ENCODE data around the gene FBLN2.

The FBLN2 gene

GRCh38 chr3:13584901-13585300 lies 36.0 kb downstream of the FBLN2 start:
- no peak overlapping the region for H3K27ac ChIP-seq
- TF ChIP-seq CTCF (IDR thresholded peaks at IDR 0.05) (no peak), ZFX (IDR thresholded peaks at IDR 0.05; ENCODE audit: borderline replicate concordance) (no peak)

- no peak for TF ChIP-seq ZFX (IDR thresholded peaks at IDR 0.05; ENCODE audit: borderline replicate concordance)
- TF ChIP-seq CTCF (IDR thresholded peaks at IDR 0.05): no peak
- H3K27ac ChIP-seq: no peak overlapping the region
These were observed 38.5 kb downstream of the FBLN2 start for GRCh38 chr3:13587442-13587841.

- H3K27ac ChIP-seq: no peak overlapping the region
- TF ChIP-seq CTCF (IDR thresholded peaks at IDR 0.05): no peak
- TF ChIP-seq ZFX (IDR thresholded peaks at IDR 0.05; ENCODE audit: borderline replicate concordance): no peak
These were observed 39.3 kb downstream of the FBLN2 start for GRCh38 chr3:13588221-13588701.

- no peak overlapping the region for H3K27ac ChIP-seq
- TF ChIP-seq CTCF (IDR thresholded peaks at IDR 0.05): no peak
These were observed 40.1 kb downstream of the FBLN2 start for GRCh38 chr3:13588993-13589392.

- no peak overlapping the region for H3K27ac ChIP-seq
These were observed 42.1 kb downstream of the FBLN2 start for GRCh38 chr3:13590841-13591520.

GRCh38 chr3:13593615-13594014 lies 44.7 kb downstream of the FBLN2 start:
- no peak for TF ChIP-seq ZFX (IDR thresholded peaks at IDR 0.05; ENCODE audit: borderline replicate concordance)
- no peak for TF ChIP-seq CTCF (IDR thresholded peaks at IDR 0.05)

More at GRCh38 chr3:13590841-13591520, 42.1 kb downstream of the FBLN2 start:
- TF ChIP-seq ZFX (IDR thresholded peaks at IDR 0.05; ENCODE audit: borderline replicate concordance) (no peak), CTCF (IDR thresholded peaks at IDR 0.05) (no peak)

GRCh38 chr3:13594146-13594545 lies 45.2 kb downstream of the FBLN2 start:
- H3K27ac ChIP-seq: no peak overlapping the region
- no peak for TF ChIP-seq ZFX (IDR thresholded peaks at IDR 0.05; ENCODE audit: borderline replicate concordance)

More at GRCh38 chr3:13593615-13594014, 44.7 kb downstream of the FBLN2 start:
- H3K27ac ChIP-seq: no peak overlapping the region

All from 22Rv1 (cell line).